Measurements from ENCODE around the gene CACYBP.

- no peak for TF ChIP-seq CREB1 (CRISPR knock-in tag; IDR thresholded peaks at IDR 0.05; ENCODE audit: low read depth)
- no peak for TF ChIP-seq REST (IDR thresholded peaks at IDR 0.05; ENCODE audit: unreplicated experiment)
- no peak for TF ChIP-seq CTCF (conservative IDR thresholded peaks at IDR 0.05; ENCODE audit: low read depth in 2 of 2)
- no peak for TF ChIP-seq EZH2 (IDR thresholded peaks at IDR 0.05; ENCODE audit: low read depth, unreplicated experiment)
- no peak for TF ChIP-seq POLR2AphosphoS5 (IDR thresholded peaks at IDR 0.05; ENCODE audit: low read depth)
- no peak for TF ChIP-seq EZH2phosphoT487 (IDR thresholded peaks at IDR 0.05; ENCODE audit: unreplicated experiment)
- no peak for TF ChIP-seq JUNB (IDR thresholded peaks at IDR 0.05; ENCODE audit: unreplicated experiment)
- TF ChIP-seq ZNF331 (CRISPR knock-in tag; IDR thresholded peaks at IDR 0.05; ENCODE audit: low read depth): no peak
- TF ChIP-seq ETS1 (IDR thresholded peaks at IDR 0.05): no peak
Measured at GRCh38 chr1:175000697-175001187, 995 bp downstream of the CACYBP start.
